ENCODE data around the gene DDX31. TPM values are rescaled to one million over a fixed set of nuclear protein-coding genes. Genes with fewer than 3 reads are reported as not detected.

Gene DDX31
- total RNA-seq, 1 donor from 2014 or later = 18.3 TPM

- intact Hi-C loops (cut with micrococcal nuclease) = no loop called here
These were observed 69.3 kb downstream of the DDX31 start for GRCh38 chr9:132600326-132600984.

GRCh38 chr9:132597073-132597775, 72.6 kb downstream of the DDX31 start:
- intact Hi-C loops (cut with micrococcal nuclease) = no loop called here

- intact Hi-C loops (cut with micrococcal nuclease) = no loop called here
These were observed 73.6 kb downstream of the DDX31 start for GRCh38 chr9:132596200-132596599.

GRCh38 chr9:132595319-132595718, 74.5 kb downstream of the DDX31 start:
- intact Hi-C loops (cut with micrococcal nuclease) = no loop called here

GRCh38 chr9:132594412-132594811, 75.4 kb downstream of the DDX31 start:
- intact Hi-C loops (cut with micrococcal nuclease) = no loop called here

- intact Hi-C loops (cut with micrococcal nuclease) = no loop called here
These were observed 77.3 kb downstream of the DDX31 start for GRCh38 chr9:132592451-132592850.

- intact Hi-C loops (cut with micrococcal nuclease) = no loop called here
These were observed 78.0 kb downstream of the DDX31 start for GRCh38 chr9:132591751-132592314.

GRCh38 chr9:132591244-132591643, 78.5 kb downstream of the DDX31 start:
- intact Hi-C loops (cut with micrococcal nuclease) = no loop called here

GRCh38 chr9:132590318-132591182, 79.2 kb downstream of the DDX31 start:
- intact Hi-C loops (cut with micrococcal nuclease) = no loop called here

- intact Hi-C loops (cut with micrococcal nuclease) = no loop called here
These were observed 79.8 kb downstream of the DDX31 start for GRCh38 chr9:132590037-132590317.

- intact Hi-C loops (cut with micrococcal nuclease) = no loop called here
These were observed 80.4 kb downstream of the DDX31 start for GRCh38 chr9:132589148-132590036.

- intact Hi-C loops (cut with micrococcal nuclease) = no loop called here
These were observed 81.2 kb downstream of the DDX31 start for GRCh38 chr9:132588501-132589147.

- intact Hi-C loops (cut with micrococcal nuclease) = no loop called here
These were observed 81.7 kb downstream of the DDX31 start for GRCh38 chr9:132588098-132588497.

GRCh38 chr9:132587592-132587955, 82.2 kb downstream of the DDX31 start:
- intact Hi-C loops (cut with micrococcal nuclease) = no loop called here

- intact Hi-C loops (cut with micrococcal nuclease) = no loop called here
These were observed 82.8 kb downstream of the DDX31 start for GRCh38 chr9:132586830-132587591.

GRCh38 chr9:132585954-132586829, 83.6 kb downstream of the DDX31 start:
- intact Hi-C loops (cut with micrococcal nuclease) = no loop called here

GRCh38 chr9:132584601-132585560, 84.9 kb downstream of the DDX31 start:
- intact Hi-C loops (cut with micrococcal nuclease) = no loop called here

All from T-helper 1 cell treated with Interleukin-12 subunit alpha and Interleukin-12 subunit beta and Interleukin-4 antibody, amounts not matched to agents 30 ng/mL and 1 ng/mL, for 36 hours (primary cell).